Hindlimb muscle (tissue), 1 donor: ENCODE data around the gene AUTS2. TPM values are rescaled to one million over a fixed set of nuclear protein-coding genes. Genes with fewer than 3 reads are reported as not detected.

Experiments
- DNase-seq: peaks from one replicate; pipeline ENCODE4 v3.0.0-alpha.2; 2013
- polyA plus RNA-seq: library from polyadenylated mRNA; unstranded; fragments of 120-200 nt; gene quantifications from one replicate; pipeline ENCODE4 v1.2.1, GENCODE V29; 2013; ENCODE audit not compliant: insufficient read length

AUTS2 gene
- polyA plus RNA-seq, 1 donor = 80.5 TPM

DNA sequence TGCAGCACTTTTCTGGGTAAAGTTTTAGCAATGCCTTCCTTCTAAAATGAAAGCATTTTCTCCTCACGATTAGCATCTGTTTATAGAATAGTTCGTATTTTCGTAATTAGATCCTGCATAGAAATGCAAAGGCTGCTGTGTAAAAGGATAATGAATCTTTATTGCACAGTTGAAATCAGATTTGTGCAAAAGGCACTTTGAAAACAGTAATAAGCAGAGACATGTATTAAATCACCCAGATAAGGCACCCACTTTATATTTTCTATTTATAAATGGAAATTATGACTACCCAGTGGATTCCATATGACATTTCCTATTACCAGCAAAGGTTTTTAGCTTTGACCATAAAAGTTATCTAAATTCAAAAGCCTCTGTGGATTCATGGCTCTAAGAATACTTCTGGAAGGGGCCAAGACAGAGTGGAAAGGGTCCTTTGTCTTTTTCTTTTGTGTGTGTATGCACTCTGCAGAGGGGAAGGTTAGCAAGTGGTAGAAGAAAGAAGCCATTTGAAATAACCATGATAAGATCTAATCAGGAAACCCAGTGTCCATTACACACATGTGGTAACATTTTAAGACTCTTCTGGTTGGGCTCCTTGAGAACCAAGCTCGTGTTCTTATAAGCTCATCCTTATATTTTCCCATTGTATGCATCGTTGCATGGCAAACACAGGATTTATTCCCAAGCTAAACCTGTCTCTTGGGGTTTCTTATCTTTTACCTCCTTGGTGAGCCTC is 612.1 kb downstream of the AUTS2 start:
- DNase-seq = no peak

- DNase-seq = no peak
These were observed 612.6 kb downstream of the AUTS2 start for GRCh38 chr7:70210936-70211310.

GRCh38 chr7:70212281-70212680 is 614.0 kb downstream of the AUTS2 start:
- DNase-seq = no peak

GRCh38 chr7:70214071-70214470 is 615.8 kb downstream of the AUTS2 start:
- DNase-seq = no peak

DNA sequence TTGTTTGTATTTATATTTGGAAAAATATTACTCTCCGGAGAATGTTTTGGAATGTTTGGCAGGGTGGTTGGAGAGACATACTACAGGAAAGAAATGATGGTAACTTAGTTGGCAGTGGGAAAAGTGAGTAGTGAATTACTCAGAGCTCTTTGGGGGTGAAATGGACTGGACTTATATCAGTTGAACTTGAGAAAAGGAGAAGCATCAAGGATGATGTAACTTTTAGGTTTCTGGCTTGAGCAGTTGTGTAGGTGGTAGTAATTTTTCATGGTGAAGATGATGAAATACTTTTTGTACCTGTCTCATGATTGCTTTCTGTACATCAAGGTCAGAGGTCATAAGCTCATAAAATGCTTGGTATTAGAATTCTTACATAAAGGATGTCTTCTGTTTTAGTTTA is 617.2 kb downstream of the AUTS2 start:
- no peak for DNase-seq

DNA sequence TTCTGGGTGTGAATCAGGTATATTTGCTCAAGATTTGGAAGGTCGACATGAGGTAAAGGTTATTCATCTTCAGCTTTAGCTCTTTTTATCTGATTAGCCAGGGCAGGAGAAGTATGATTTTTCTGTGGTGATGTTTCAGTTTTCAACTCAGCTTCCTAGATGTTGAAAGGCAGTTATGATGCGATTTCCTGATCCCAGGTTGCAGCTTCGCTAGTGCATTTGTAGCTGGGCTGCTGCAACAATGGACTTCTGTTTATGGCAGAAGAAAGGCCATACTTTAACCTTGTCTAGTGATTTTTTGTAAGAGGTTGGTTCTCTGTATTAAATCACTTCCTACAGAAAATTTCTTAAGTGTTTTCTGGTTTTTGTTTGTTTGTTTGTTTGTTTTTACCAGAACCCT is 619.3 kb downstream of the AUTS2 start:
- no peak for DNase-seq

- no peak for DNase-seq
These were observed 619.7 kb downstream of the AUTS2 start for GRCh38 chr7:70218006-70218405.

- DNase-seq = no peak
These were observed 620.8 kb downstream of the AUTS2 start for GRCh38 chr7:70219061-70219460.

GRCh38 chr7:70229242-70229641 is 631.0 kb downstream of the AUTS2 start:
- no peak for DNase-seq

DNA sequence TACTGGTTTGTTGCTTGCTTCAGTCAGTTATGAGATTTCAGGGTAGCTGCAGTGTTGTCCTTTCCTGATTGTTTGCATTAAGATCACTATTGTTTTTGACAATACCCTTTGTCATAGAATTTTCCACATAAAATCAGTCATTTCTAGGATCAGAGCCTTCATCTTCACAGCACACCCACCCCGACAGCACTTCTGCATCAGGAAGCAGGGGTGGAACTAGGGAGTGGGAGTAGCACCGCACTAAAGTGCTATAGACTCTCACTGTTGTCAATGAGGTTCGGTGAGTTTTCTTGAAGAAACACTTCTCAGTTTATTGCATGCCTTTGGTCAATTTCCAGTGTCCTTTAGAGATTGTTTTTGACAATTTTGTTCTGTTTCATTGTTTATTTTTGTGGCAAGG is 632.5 kb downstream of the AUTS2 start:
- DNase-seq = no peak

DNA sequence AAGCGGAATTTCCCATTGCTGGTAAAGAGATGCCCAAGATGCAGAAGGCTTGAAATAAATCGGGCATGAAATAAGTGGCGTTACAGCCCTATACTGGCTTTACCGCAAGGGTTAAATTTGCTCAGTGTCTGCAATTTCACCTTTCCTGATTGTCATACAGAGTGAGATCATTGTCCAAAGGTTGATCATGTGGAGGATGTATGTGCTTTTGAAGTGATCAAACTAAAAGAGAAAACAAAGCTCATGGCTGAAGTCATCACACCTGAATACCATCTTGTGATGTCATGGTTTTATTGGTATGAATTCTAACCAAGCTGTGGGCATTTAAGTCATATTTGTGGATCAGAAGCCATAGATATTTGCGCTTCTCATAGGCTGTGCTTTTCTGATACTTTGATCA is 635.5 kb downstream of the AUTS2 start:
- DNase-seq = no peak

DNA sequence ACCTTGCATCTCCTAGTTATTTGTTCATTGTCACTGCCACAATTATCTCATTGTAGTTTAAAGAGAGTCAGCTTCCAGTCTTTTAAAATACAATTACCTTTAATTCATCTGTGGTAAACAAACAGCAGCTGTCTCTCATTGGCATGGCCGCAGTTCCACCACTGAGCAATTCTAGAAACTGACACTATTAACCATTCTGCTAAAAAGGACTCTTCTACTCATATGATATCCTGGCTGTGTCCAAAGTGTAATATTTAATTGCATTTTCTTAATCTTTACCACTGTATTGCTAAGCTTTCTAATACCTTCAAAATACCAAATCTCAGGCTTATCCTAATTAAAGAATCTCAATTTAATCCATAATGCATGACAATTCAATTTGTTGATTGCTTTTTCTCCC is 639.0 kb downstream of the AUTS2 start:
- DNase-seq = no peak

DNA sequence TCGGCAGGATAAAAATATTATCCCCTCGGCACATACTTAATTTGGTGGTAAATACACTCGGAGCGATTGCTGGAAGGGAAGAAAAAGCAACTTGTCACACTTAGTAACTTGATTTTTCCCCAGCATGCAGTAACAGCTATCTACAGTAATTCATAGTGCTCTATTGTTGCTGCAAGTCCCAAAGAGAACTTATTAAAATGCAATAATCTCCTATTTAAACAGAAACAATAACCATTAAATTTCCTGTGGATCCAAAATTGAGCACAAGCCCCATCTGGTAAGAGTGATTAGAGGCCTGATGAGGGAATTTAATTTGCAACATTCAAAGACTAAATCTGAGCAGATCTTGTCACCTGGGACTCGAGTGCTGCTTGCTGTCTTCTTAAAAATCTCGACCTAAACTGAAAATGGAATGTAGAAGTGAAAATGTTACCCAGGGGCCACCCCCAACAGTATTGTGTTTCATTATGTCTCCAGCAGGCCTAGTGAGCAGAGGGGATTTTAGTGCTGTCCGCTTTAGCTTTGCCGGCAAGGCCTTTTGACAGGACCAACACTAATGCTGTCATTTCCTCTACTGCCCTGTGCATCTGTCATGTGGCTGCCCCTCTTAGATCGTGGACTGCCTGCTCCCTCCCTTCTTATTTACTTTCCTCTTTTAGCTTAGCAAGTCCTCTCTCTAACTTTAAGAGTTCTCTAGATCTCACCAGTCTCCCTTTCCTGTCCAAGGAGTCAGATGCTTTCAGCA is 639.7 kb downstream of the AUTS2 start:
- peak; percentile 9 for DNase-seq

- no peak for DNase-seq
These were observed 641.6 kb downstream of the AUTS2 start for GRCh38 chr7:70239918-70240317.

DNA sequence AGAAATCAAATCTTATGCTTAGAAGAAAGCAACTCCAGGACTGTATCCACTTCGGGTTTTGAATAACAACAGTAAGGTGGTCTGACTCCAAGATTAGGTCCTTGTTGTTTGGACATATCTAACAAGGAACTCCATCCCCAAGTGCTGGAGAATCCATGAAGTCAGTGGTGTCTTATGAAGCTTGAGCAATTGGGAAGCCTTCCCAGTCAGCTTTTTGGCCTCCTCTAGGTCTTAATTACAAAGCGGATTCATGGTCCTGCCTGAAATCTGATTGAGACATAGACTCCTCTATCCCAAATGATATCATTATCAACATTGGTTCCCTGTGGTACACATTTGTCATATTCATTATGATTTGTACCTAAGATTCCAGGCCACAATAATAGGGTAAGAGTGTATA is 642.6 kb downstream of the AUTS2 start:
- no peak for DNase-seq

GRCh38 chr7:70241536-70242175 is 643.4 kb downstream of the AUTS2 start:
- no peak for DNase-seq

DNA sequence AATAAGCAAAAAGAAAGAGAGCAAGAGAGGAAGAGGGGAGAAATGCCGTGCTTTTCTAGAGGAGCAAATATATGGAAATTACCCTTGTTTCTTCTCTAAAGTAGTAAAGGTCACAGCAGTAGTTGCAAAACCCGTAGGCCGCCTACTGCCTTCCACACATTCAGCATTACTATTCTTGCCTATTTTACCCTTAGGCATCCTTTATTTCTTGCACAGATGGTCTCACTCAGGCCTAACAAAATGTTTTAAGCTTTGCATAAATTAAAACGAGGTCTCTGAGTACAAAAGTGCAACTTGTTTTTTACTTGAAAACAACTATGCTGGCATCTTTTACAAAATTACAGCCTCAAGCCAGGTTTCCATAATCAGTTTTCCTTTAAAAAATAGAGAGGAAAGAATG is 644.6 kb downstream of the AUTS2 start:
- no peak for DNase-seq

DNA sequence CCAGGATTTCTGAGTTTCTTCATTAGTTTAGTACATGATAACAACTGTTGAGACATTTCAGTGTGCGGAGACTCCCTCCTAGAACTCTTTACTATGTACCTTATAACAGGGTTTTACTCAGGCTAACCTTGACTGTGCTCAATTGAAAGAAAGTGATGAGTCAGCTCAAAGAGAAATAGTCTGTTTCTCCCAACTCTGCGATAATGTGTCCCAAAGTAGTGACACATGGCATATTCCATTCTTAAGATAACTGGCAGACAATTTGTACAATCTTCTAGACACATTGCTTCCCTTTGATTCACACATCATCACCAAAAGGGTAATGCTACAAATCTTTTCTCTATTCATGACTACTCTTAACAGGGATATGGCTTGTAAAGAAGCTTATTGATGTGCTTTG is 645.2 kb downstream of the AUTS2 start:
- DNase-seq = no peak

GRCh38 chr7:70257921-70258320 is 659.6 kb downstream of the AUTS2 start:
- no peak for DNase-seq

DNA sequence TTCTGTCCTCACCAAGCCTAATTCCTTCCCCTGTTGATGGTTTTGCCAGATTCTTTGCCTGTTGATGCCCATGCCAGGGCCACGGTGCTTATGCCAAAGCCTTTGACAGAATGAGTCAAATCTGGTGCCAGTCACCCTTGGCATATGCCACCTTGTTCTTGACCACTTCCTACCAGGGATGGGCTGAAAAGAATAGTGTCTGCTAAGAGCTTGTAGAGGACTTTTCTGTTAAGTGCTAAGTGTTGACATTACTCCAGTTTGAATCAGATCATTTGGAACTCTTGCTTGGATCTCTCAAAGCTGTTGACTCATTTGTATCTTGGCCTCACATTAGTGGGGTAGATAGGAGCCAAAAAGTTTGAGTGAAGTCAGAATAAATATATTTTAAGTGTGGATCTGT is 661.2 kb downstream of the AUTS2 start:
- peak; percentile 31 for DNase-seq

DNA sequence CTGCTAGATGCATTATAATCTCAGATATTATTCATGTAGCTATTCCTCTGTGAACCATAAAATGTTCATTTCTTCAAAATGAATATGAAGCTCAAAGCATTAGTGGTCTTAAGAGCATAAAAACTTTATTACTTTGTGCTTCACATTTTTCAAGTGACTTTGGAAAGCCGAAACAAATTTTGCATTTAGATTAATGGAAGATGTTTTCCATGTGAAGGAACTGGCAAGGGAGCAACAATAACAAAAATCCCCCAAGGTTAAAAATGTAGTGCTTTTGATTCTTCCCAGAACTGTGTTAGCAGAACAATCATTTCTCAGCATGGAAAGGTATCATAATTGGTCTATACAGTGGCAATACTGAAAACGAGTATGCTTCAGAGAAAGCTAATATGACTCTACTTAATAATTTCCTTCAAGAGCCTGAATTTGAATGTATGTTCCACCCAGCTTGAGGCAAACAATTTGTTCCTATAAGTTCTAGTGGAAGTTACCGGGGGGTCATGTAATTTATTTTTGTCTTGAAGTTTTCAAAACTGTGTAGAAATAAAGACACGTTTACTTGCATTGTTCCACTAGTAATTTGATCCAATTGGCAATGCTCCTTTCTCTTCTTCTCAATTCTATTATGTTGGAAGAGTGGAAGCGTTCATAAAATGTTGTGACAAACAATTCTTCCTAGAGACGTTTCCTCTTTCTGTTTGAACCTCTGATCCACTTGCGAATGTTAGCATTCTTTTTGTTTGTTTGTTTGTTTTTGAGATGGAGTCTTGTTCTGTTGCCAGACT is 665.4 kb downstream of the AUTS2 start:
- DNase-seq = peak; percentile 5

DNA sequence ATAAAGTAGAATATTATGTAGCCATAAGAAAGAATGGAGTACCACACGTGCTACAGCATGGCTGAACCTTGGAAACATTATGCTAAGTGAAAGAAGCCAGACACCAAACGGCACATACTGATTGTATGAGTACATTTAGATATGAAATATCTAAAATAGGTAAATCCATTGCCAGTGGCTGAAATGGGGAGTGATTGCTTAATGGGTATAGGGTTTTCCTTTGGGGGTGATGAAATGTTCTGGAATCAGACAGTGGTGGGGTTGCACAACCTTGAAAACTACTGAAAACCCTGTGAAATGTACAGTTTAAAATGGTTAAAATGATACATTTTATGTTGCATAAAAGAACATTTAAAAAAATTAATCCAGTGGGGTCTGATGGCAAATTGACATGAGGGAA is 667.9 kb downstream of the AUTS2 start:
- no peak for DNase-seq
